Measurements from ENCODE around the gene MAGI1. TPM values are rescaled to one million over a fixed set of nuclear protein-coding genes. Genes with fewer than 3 reads are reported as not detected.
A peak's percentile ranks its signal among the peaks of the same experiment; 100 is the strongest.

The MAGI1 gene
- total RNA-seq, 2 donors from 2014 or later: 38.6 to 45.1 TPM

DNA sequence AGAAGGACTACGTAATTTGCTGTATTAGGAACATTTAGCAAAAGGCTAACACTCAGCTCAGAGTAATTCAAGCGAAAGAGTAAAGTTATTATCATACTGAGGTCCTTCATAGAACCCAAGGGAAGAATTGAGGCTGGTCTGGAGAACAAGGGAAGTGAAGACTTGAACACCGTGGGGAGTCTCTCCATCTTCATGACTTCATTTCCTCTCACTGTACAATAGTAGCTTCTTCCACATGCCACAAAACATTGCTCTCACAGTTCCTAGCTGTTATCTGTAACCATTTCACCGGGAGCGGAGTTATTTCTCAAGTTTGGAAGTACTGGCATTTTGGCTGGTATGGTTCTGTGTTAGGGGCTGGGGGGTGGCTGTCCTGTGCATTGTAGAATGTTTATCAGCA, 69.7 kb downstream of the MAGI1 start:
- Histone ChIP-seq H3K27ac (ENCODE audit: low read depth, low read length) (no peak overlapping the region), H3K4me1 (ENCODE audit: control insufficient read depth, insufficient read depth, low read length) (peaks cover 20% of the 10 kb centered on the region), H3K4me3 (ENCODE audit: low read length) (no peak overlapping the region), H3K9me3 (ENCODE audit: control insufficient read depth, low read length) (no peaks in the 10 kb centered on the region), H3K9ac (ENCODE audit: extremely low read depth, low read length, poor library complexity, severe bottlenecking) (no peak overlapping the region), H3K27me3 (ENCODE audit: control insufficient read depth, insufficient read depth, low read length, poor library complexity, severe bottlenecking) (no peaks in the 10 kb centered on the region), H3K36me3 (ENCODE audit: control insufficient read depth, insufficient read depth, low read length) (no peaks in the 10 kb centered on the region)
- H3K27ac Mint-ChIP-seq: no peak overlapping the region
- H3K9me3 Mint-ChIP-seq: no peaks in the 10 kb centered on the region
- TF ChIP-seq, protein P1, sequence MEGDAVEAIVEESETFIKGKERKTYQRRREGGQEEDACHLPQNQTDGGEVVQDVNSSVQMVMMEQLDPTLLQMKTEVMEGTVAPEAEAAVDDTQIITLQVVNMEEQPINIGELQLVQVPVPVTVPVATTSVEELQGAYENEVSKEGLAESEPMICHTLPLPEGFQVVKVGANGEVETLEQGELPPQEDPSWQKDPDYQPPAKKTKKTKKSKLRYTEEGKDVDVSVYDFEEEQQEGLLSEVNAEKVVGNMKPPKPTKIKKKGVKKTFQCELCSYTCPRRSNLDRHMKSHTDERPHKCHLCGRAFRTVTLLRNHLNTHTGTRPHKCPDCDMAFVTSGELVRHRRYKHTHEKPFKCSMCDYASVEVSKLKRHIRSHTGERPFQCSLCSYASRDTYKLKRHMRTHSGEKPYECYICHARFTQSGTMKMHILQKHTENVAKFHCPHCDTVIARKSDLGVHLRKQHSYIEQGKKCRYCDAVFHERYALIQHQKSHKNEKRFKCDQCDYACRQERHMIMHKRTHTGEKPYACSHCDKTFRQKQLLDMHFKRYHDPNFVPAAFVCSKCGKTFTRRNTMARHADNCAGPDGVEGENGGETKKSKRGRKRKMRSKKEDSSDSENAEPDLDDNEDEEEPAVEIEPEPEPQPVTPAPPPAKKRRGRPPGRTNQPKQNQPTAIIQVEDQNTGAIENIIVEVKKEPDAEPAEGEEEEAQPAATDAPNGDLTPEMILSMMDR (conservative IDR thresholded peaks at IDR 0.05): no peak
- H3K4me1 Mint-ChIP-seq: peaks cover 32% of the 10 kb centered on the region
- peaks cover 3% of the 10 kb centered on the region for H3K36me3 Mint-ChIP-seq (ENCODE audit: low read depth)
- H3K27me3 Mint-ChIP-seq (ENCODE audit: insufficient read depth): no peaks in the 10 kb centered on the region
- DNase-seq: no peak
- H3K4me3 Mint-ChIP-seq: no peak overlapping the region
- 98 to 100% methylated on average over 3 to 5 of the region's 5 CpGs for WGBS, 2 experiments (ENCODE audit: insufficient coverage in 1 of 2, insufficient read length in 1 of 2)

- Mint-ChIP-seq H3K27ac (no peak overlapping the region), H3K36me3 (ENCODE audit: low read depth) (no peaks in the 10 kb centered on the region), H3K27me3 (ENCODE audit: insufficient read depth) (no peaks in the 10 kb centered on the region), H3K4me3 (no peak overlapping the region), H3K9me3 (no peaks in the 10 kb centered on the region), H3K4me1 (peaks cover 36% of the 10 kb centered on the region)
- H3K9ac ChIP-seq (ENCODE audit: extremely low read depth, low read length, poor library complexity, severe bottlenecking): no peak overlapping the region
- no peak overlapping the region for H3K4me3 ChIP-seq (ENCODE audit: low read length)
- WGBS, 2 experiments (ENCODE audit: insufficient coverage in 1 of 2, insufficient read length in 1 of 2): 95 to 97% methylated on average over 3 of the region's 3 CpGs
- TF ChIP-seq, protein P1 (conservative IDR thresholded peaks at IDR 0.05): no peak
- no peaks in the 10 kb centered on the region for H3K9me3 ChIP-seq (ENCODE audit: control insufficient read depth, low read length)
- peaks cover 21% of the 10 kb centered on the region for H3K4me1 ChIP-seq (ENCODE audit: control insufficient read depth, insufficient read depth, low read length)
- no peaks in the 10 kb centered on the region for H3K36me3 ChIP-seq (ENCODE audit: control insufficient read depth, insufficient read depth, low read length)
- H3K27me3 ChIP-seq (ENCODE audit: control insufficient read depth, insufficient read depth, low read length, poor library complexity, severe bottlenecking): no peaks in the 10 kb centered on the region
- no peak overlapping the region for H3K27ac ChIP-seq (ENCODE audit: low read depth, low read length)
- no peak for DNase-seq
These were observed 71.3 kb downstream of the MAGI1 start for GRCh38 chr3:65967451-65967850.

DNA sequence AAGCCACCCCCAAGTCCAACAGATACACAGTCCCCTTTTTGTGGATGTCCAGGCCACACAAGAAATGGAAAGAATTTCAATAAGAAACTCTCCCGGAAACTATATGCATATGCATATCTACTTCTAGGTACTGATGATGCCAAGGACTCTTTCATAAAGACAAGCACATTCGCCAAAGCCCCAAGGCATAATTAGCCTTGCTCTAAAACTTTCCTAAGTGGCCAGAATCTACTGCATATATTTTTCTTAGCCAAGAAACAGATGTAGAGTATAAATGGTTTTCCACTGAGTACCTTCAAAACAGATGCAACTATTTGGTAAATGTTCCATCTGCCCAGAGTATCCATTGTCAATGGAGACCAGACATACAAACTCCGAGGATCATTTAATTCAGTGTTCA, 73.9 kb downstream of the MAGI1 start:
- Mint-ChIP-seq H3K4me1 (peaks cover 30% of the 10 kb centered on the region), H3K4me3 (no peak overlapping the region), H3K27me3 (ENCODE audit: insufficient read depth) (no peaks in the 10 kb centered on the region), H3K36me3 (ENCODE audit: low read depth) (no peaks in the 10 kb centered on the region), H3K9me3 (no peaks in the 10 kb centered on the region), H3K27ac (peak overlapping the region; percentile 36)
- Histone ChIP-seq H3K4me3 (ENCODE audit: low read length) (no peak overlapping the region), H3K4me1 (ENCODE audit: control insufficient read depth, insufficient read depth, low read length) (peaks cover 18% of the 10 kb centered on the region), H3K27ac (ENCODE audit: low read depth, low read length) (no peak overlapping the region), H3K9ac (ENCODE audit: extremely low read depth, low read length, poor library complexity, severe bottlenecking) (no peak overlapping the region), H3K27me3 (ENCODE audit: control insufficient read depth, insufficient read depth, low read length, poor library complexity, severe bottlenecking) (no peaks in the 10 kb centered on the region), H3K36me3 (ENCODE audit: control insufficient read depth, insufficient read depth, low read length) (no peaks in the 10 kb centered on the region), H3K9me3 (ENCODE audit: control insufficient read depth, low read length) (no peaks in the 10 kb centered on the region)
- TF ChIP-seq, protein P1 (conservative IDR thresholded peaks at IDR 0.05): no peak
- WGBS, 2 experiments (ENCODE audit: insufficient coverage in 1 of 2, insufficient read length in 1 of 2): 91 to 100% methylated on average over 2 to 3 of the region's 3 CpGs
- DNase-seq: no peak
